HepG2 (cell line): ENCODE data around the gene CYTH2. TPM values are rescaled to one million over a fixed set of nuclear protein-coding genes. Genes with fewer than 3 reads are reported as not detected.

ENCODE experiments used
- ARNTL ChIP-seq: sonication (generic); formaldehyde crosslinking; IDR thresholded peaks from 2 replicates; pipeline ENCODE4 v1.4.0; 2020; ENCODE audit warnings: mild to moderate bottlenecking, missing genetic modification reagents
- FOXO1 ChIP-seq: sonication (generic); formaldehyde crosslinking; IDR thresholded peaks from 2 replicates; pipeline ENCODE4 v1.4.0; 2020; ENCODE audit warnings: missing genetic modification reagents
- FOXP1 ChIP-seq, 2 experiments: fragments of 450-650 bp in 1 of 2; IDR thresholded peaks; 2 replicates each; pipeline ENCODE4 v1.6.1; 2017 to 2018; ENCODE audit warnings: antibody characterized with exemption in 1 of 2
- MLX ChIP-seq: IDR thresholded peaks from 2 replicates; pipeline ENCODE4 v1.6.1; 2016
- PAXIP1 ChIP-seq: sonication (generic); formaldehyde crosslinking; conservative IDR thresholded peaks from 2 replicates; pipeline ENCODE4 v1.4.0; 2020; ENCODE audit warnings: mild to moderate bottlenecking, missing genetic modification reagents, moderate library complexity
- RBFOX2 ChIP-seq: fragments of 200-400 bp; formaldehyde crosslinking; IDR thresholded peaks from 2 replicates; pipeline ENCODE4 v1.6.1; 2017; ENCODE audit warnings: low read depth, mild to moderate bottlenecking, low read length
- SIX1 ChIP-seq: sonication (generic); formaldehyde crosslinking; IDR thresholded peaks from 2 replicates; pipeline ENCODE4 v1.4.0; 2020; ENCODE audit warnings: missing genetic modification reagents, borderline replicate concordance
- THAP7 ChIP-seq: sonication (generic); formaldehyde crosslinking; IDR thresholded peaks from 2 replicates; pipeline ENCODE4 v1.8.1; 2023; ENCODE audit warnings: mild to moderate bottlenecking, missing genetic modification reagents
- TRIM24 ChIP-seq: sonication (generic); formaldehyde crosslinking; IDR thresholded peaks from 2 replicates; pipeline ENCODE4 v1.8.0; 2022; ENCODE audit warnings: mild to moderate bottlenecking, missing genetic modification reagents
- ZBTB10 ChIP-seq: sonication (generic); formaldehyde crosslinking; IDR thresholded peaks from 2 replicates; pipeline ENCODE4 v1.4.0; 2020; ENCODE audit warnings: missing genetic modification reagents, borderline replicate concordance
- ZFX ChIP-seq: sonication (generic); formaldehyde crosslinking; IDR thresholded peaks from 2 replicates; pipeline ENCODE4 v1.4.0; 2020; ENCODE audit warnings: mild to moderate bottlenecking, low read depth, missing genetic modification reagents, moderate library complexity
- ZNF451 ChIP-seq: sonication (generic); formaldehyde crosslinking; IDR thresholded peaks from 2 replicates; pipeline ENCODE4 v1.5.0; 2020; ENCODE audit warnings: mild to moderate bottlenecking, missing genetic modification reagents
- ZNF572 ChIP-seq: sonication (generic); formaldehyde crosslinking; IDR thresholded peaks from 2 replicates; pipeline ENCODE4 v1.5.1; 2020; ENCODE audit warnings: mild to moderate bottlenecking, missing genetic modification reagents
- ZNF609 ChIP-seq: sonication (generic); formaldehyde crosslinking; IDR thresholded peaks from 2 replicates; pipeline ENCODE4 v1.4.0; 2020; ENCODE audit warnings: mild to moderate bottlenecking, missing genetic modification reagents, borderline replicate concordance
- ZNF629 ChIP-seq: sonication (generic); formaldehyde crosslinking; conservative IDR thresholded peaks from 2 replicates; pipeline ENCODE4 v1.5.0; 2020; ENCODE audit warnings: missing genetic modification reagents
- ZNF749 ChIP-seq: sonication (generic); formaldehyde crosslinking; IDR thresholded peaks from 2 replicates; pipeline ENCODE4 v1.8.0; 2022; ENCODE audit warnings: mild to moderate bottlenecking, missing genetic modification reagents, moderate library complexity, borderline replicate concordance
- polyA plus RNA-seq, 8 experiments: library from polyadenylated mRNA; depleted of rRNA in 3 of 8; stranded (reverse) in 7 of 8; unstranded in 1 of 8; fragments of >200 nt; fragmentation: Illumina TruSeq in 4 of 8; extraction: Trizol in 4 of 8; gene quantifications; 2 replicates each; pipeline versions ENCODE4 v1.2.1 to v1.2.3, GENCODE V29; 2011 to 2016; ENCODE audit warnings: low read depth in 4 of 8, missing spikeins in 1 of 8, mixed read lengths in 1 of 8; ENCODE audit not compliant: insufficient read depth in 1 of 8
- total RNA-seq, 5 experiments: library from RNA; depleted of rRNA; stranded (reverse); fragments of >200 nt; fragmentation: Illumina TruSeq; extraction: Trizol; gene quantifications; 2 replicates each; pipeline ENCODE4 v1.2.3, GENCODE V29; 2016; ENCODE audit warnings: low read depth in 1 of 5

CYTH2 gene
- total and polyA plus RNA-seq, 2 of the 13 experiments (the other 11 are each of a cell fraction or from before 2014, with no cell fraction given): 16.5 to 39.3 TPM

- TF ChIP-seq THAP7: no peak
- TF ChIP-seq RBFOX2: 0 out of 2 replicates have a peak, but pooled peaks have one; percentile 47
- peak; percentile 86 for TF ChIP-seq PAXIP1 (CRISPR knock-in tag)
- peak; percentile 40; the same call in 1 of the 2 replicates for TF ChIP-seq ZNF609
- TF ChIP-seq TRIM24 (CRISPR knock-in tag): no peak
- no peak for TF ChIP-seq ZNF749
- TF ChIP-seq ZFX (CRISPR knock-in tag): peak; percentile 57; the same call in 1 of the 2 replicates
- no peak for TF ChIP-seq ZNF572 (CRISPR knock-in tag)
- TF ChIP-seq MLX: no peak
- no peak for TF ChIP-seq FOXP1 (IDR thresholded peaks at IDR 0.05)
- TF ChIP-seq FOXP1 (CRISPR knock-in tag; IDR thresholded peaks at IDR 0.05): 0 out of 2 replicates have a peak, but pooled peaks have one; percentile 27
- TF ChIP-seq FOXO1 (CRISPR knock-in tag): peak; percentile 63; the same call in 1 of the 2 replicates
- TF ChIP-seq ZBTB10 (CRISPR knock-in tag): peak; percentile 80
- no peak for TF ChIP-seq SIX1 (CRISPR knock-in tag)
- TF ChIP-seq ZNF629 (CRISPR knock-in tag): no peak
- TF ChIP-seq ZNF451 (CRISPR knock-in tag): no peak
- no peak for TF ChIP-seq ARNTL (CRISPR knock-in tag)
Measured at GRCh38 chr19:48496959-48497727, 28.0 kb downstream of the CYTH2 start (continued).
